Endothelial cell of umbilical vein (primary cell): ENCODE measurements around the gene TBC1D10A. TPM values are rescaled to one million over a fixed set of nuclear protein-coding genes. Genes with fewer than 3 reads are reported as not detected.

ENCODE experiments used
- BruUV-seq: library from RNA; stranded (reverse); fragments of 400-500 nt; replicated peaks from 2 replicates; lab custom pipeline; 2021; lab: Mats Ljungman, UMichigan
- CTCF ChIA-PET: fragments of 300-600, 350-600 bp; sonication (Branson Sonifier 250); formaldehyde crosslinking; loops from one replicate; lab custom pipeline; 2021; ENCODE audit warnings: antibody characterized with exemption, inconsistent platforms; lab: Charles Lee
- POLR2A ChIA-PET: fragments of 300-600, 350-600 bp; sonication (Branson Sonifier 250); formaldehyde crosslinking; loops from one replicate; lab custom pipeline; 2021; ENCODE audit warnings: antibody characterized with exemption, inconsistent platforms; lab: Charles Lee
- DNase-seq: peaks from one replicate; pipeline ENCODE4 v3.0.0-alpha.2; 2011; ENCODE audit warnings: low read depth, low spot score
- FAIRE-seq: peaks from 2 replicates; lab custom pipeline; 2011; peaks lifted over from hg19 to GRCh38; lab: Jason Lieb, UNC
- H2AFZ ChIP-seq: 2 replicates; pipeline ENCODE4 v1.6.0; 2012; ENCODE audit warnings: low read depth, low read length, control low read depth, inconsistent platforms
- H3K27ac ChIP-seq: 2 replicates; pipeline ENCODE4 v1.5.1; 2011; ENCODE audit warnings: low read depth, mild to moderate bottlenecking, control low read depth, low read length, moderate library complexity; ENCODE audit not compliant: insufficient read depth
- H3K27me3 ChIP-seq, 2 experiments: 2 replicates each; pipeline versions ENCODE4 v1.6.0 to v1.6.1; 2011; ENCODE audit warnings: low read length in 2 of 2, mixed read lengths in 1 of 2; ENCODE audit not compliant: control insufficient read depth in 2 of 2, insufficient read depth in 2 of 2
- H3K36me3 ChIP-seq, 2 experiments: 2 replicates in 1 of 2; 3 replicates in 1 of 2; pipeline ENCODE4 v1.5.1; 2011; ENCODE audit warnings: low read length in 2 of 2, mild to moderate bottlenecking in 1 of 2, moderate library complexity in 1 of 2; ENCODE audit not compliant: control insufficient read depth in 2 of 2, insufficient read depth in 2 of 2; ENCODE audit errors: extremely low read depth in 1 of 2
- H3K4me1 ChIP-seq: 3 replicates; pipeline ENCODE4 v1.5.1; 2011; ENCODE audit warnings: mild to moderate bottlenecking, low read length; ENCODE audit not compliant: control insufficient read depth, insufficient read depth; ENCODE audit errors: extremely low read depth
- H3K4me2 ChIP-seq: 2 replicates; pipeline ENCODE4 v1.6.1; 2011; ENCODE audit warnings: low read length, control low read depth, mixed read lengths; ENCODE audit not compliant: insufficient read depth
- H3K4me3 ChIP-seq, 3 experiments: fragments of 200-600 bp in 1 of 3; sonication (generic), shearing (Covaris generic) in 1 of 3; replicated peaks in 1 of 3; 2 replicates each; pipeline ENCODE4 v1.5.1; 2011 to 2016; ENCODE audit warnings: control low read depth in 3 of 3, low read length in 3 of 3, mild to moderate bottlenecking in 2 of 3, inconsistent platforms in 1 of 3, low read depth in 1 of 3, moderate library complexity in 1 of 3; ENCODE audit not compliant: insufficient read depth in 1 of 3
- H3K79me2 ChIP-seq: 2 replicates; pipeline ENCODE4 v1.6.0; 2012; ENCODE audit warnings: low read length, inconsistent platforms; ENCODE audit not compliant: control insufficient read depth, insufficient read depth
- H3K9ac ChIP-seq: replicated peaks from 2 replicates; pipeline ENCODE3; 2011; ENCODE audit warnings: low read length, control low read depth; ENCODE audit not compliant: insufficient read depth; ENCODE audit errors: extremely low read depth
- H3K9me1 ChIP-seq: replicated peaks from 3 replicates; pipeline ENCODE4 v1.6.0; 2011; ENCODE audit warnings: mild to moderate bottlenecking, low read length; ENCODE audit not compliant: control insufficient read depth, insufficient read depth; ENCODE audit errors: extremely low read depth
- H3K9me3 ChIP-seq: replicated peaks from 2 replicates; pipeline ENCODE4 v1.5.1; 2012; ENCODE audit warnings: low read length, inconsistent platforms; ENCODE audit not compliant: control insufficient read depth, insufficient read depth
- H4K20me1 ChIP-seq: replicated peaks from 2 replicates; pipeline ENCODE3; 2011; ENCODE audit warnings: mild to moderate bottlenecking, low read length; ENCODE audit not compliant: control insufficient read depth, insufficient read depth; ENCODE audit errors: extremely low read depth
- EZH2 ChIP-seq: IDR thresholded peaks from 2 replicates; pipeline ENCODE4 v1.6.1; 2012; ENCODE audit warnings: borderline replicate concordance, low read depth, mild to moderate bottlenecking, moderate library complexity, low read length, inconsistent platforms; ENCODE audit not compliant: severe bottlenecking
- FOS ChIP-seq: IDR thresholded peaks from 2 replicates; pipeline ENCODE4 v1.6.1; 2011; ENCODE audit warnings: mild to moderate bottlenecking, low read length, moderate library complexity, borderline replicate concordance; ENCODE audit not compliant: insufficient read depth
- GATA2 ChIP-seq: IDR thresholded peaks from 2 replicates; pipeline ENCODE4 v1.7.0; 2011; ENCODE audit warnings: low read depth, mild to moderate bottlenecking, moderate library complexity, mixed read lengths, low read length; ENCODE audit not compliant: insufficient read length, insufficient read depth
- JUN ChIP-seq: IDR thresholded peaks from 2 replicates; pipeline ENCODE4 v1.6.1; 2011; ENCODE audit warnings: borderline replicate concordance, low read depth; ENCODE audit not compliant: insufficient read length, insufficient read depth
- MYC ChIP-seq: IDR thresholded peaks from one replicate; pipeline ENCODE4 v1.6.1; 2011; ENCODE audit warnings: mild to moderate bottlenecking, low read depth, low read length
- POLR2A ChIP-seq: IDR thresholded peaks from 2 replicates; pipeline ENCODE4 v1.6.1; 2012; ENCODE audit warnings: low read depth, mild to moderate bottlenecking, control low read depth, low read length
- POLR2AphosphoS5 ChIP-seq: IDR thresholded peaks from 2 replicates; pipeline ENCODE4 v1.6.1; 2012; ENCODE audit warnings: low read depth, mild to moderate bottlenecking, control low read depth, low read length, moderate library complexity; ENCODE audit not compliant: insufficient read depth
- dilution Hi-C: fragments of 300-500 bp; cut with MboI; formaldehyde crosslinking; loops from one replicate; pipeline ENCODE4 v1.15.0; 2019; ENCODE audit warnings: low sequenced_read_pairs; ENCODE audit not compliant: extremely low pct_ligation_motif_present
- intact Hi-C: fragments of 100-400 bp; cut with micrococcal nuclease; formaldehyde crosslinking; loops from one replicate; pipeline ENCODE4 v1.10.0; 2022
- polyA plus RNA-seq, 4 experiments: library from polyadenylated mRNA; depleted of rRNA in 3 of 4; stranded (reverse) in 3 of 4; unstranded in 1 of 4; fragments of >200 nt; gene quantifications; 2 replicates each; pipeline versions ENCODE4 v1.2.1 to v1.2.3, GENCODE V29; 2011 to 2012; ENCODE audit warnings: missing spikeins in 1 of 4
- total RNA-seq: library from RNA; stranded (reverse); gene quantifications from 2 replicates; pipeline ENCODE4 v1.2.3, GENCODE V29; 2021
- TF ChIP-seq, protein P1 (sequence below), 2 donors: IDR thresholded peaks; 1 replicate in 1 of 2; 2 replicates in 1 of 2; pipeline ENCODE4 v1.5.1; 2011; ENCODE audit warnings: low read length in 2 of 2, mild to moderate bottlenecking in 2 of 2, moderate library complexity in 2 of 2, control low read depth in 1 of 2, inconsistent platforms in 1 of 2, low read depth in 1 of 2; ENCODE audit not compliant: insufficient read depth in 1 of 2; ENCODE audit errors: extremely low read depth in 1 of 2
- TF ChIP-seq, protein P2 (sequence below): IDR thresholded peaks from 2 replicates; pipeline ENCODE4 v1.6.1; 2011; ENCODE audit not compliant: insufficient read depth, insufficient read length

Gene TBC1D10A
- total and polyA plus RNA-seq, 2 donors (not counting 3 experiments of a cell fraction or from before 2014, with no cell fraction given): 10.0 to 11.9 TPM

- no TSS peak for BruUV-seq
- DNase-seq: no peak
These were observed 13.0 kb downstream of the TBC1D10A start for GRCh38 chr22:30313527-30314363.

More at GRCh38 chr22:30313527-30314363, 13.0 kb downstream of the TBC1D10A start:
- Histone ChIP-seq H3K4me1 (no peaks in the 10 kb centered on the region), H3K4me2 (no peak overlapping the region), H3K79me2 (no peaks in the 10 kb centered on the region), H3K27me3 (no peaks in the 10 kb centered on the region), H3K27ac (no peak overlapping the region), H3K9me3 (no peaks in the 10 kb centered on the region), H3K36me3 (no peaks in the 10 kb centered on the region), H4K20me1 (no peaks in the 10 kb centered on the region), H3K4me3 (no peak overlapping the region), H2AFZ (no peak overlapping the region), H3K9ac (no peak overlapping the region), H3K9me1 (no peaks in the 10 kb centered on the region)
- intact Hi-C loops: no loop called here
- no peak for FAIRE-seq
- ChIA-PET POLR2A (no interaction called here), CTCF (interaction anchor here (0.7 to 2.5 kb wide), 3 partner anchors 23 to 52 kb away, joined by 4 to 9 read pairs (median 4); no protein-coding TSS in a partner anchor)
- TF ChIP-seq, protein P1, sequence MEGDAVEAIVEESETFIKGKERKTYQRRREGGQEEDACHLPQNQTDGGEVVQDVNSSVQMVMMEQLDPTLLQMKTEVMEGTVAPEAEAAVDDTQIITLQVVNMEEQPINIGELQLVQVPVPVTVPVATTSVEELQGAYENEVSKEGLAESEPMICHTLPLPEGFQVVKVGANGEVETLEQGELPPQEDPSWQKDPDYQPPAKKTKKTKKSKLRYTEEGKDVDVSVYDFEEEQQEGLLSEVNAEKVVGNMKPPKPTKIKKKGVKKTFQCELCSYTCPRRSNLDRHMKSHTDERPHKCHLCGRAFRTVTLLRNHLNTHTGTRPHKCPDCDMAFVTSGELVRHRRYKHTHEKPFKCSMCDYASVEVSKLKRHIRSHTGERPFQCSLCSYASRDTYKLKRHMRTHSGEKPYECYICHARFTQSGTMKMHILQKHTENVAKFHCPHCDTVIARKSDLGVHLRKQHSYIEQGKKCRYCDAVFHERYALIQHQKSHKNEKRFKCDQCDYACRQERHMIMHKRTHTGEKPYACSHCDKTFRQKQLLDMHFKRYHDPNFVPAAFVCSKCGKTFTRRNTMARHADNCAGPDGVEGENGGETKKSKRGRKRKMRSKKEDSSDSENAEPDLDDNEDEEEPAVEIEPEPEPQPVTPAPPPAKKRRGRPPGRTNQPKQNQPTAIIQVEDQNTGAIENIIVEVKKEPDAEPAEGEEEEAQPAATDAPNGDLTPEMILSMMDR (IDR thresholded peaks at IDR 0.05; ENCODE audit: extremely low read depth in 1 of 2, insufficient read depth in 1 of 2, low read depth in 1 of 2, low read length in 2 of 2): no peak
- TF ChIP-seq POLR2A (no peak), FOS (no peak), POLR2AphosphoS5 (no peak), GATA2 (no peak), EZH2 (no peak), MYC (no peak), JUN (no peak)
- TF ChIP-seq, protein P2, sequence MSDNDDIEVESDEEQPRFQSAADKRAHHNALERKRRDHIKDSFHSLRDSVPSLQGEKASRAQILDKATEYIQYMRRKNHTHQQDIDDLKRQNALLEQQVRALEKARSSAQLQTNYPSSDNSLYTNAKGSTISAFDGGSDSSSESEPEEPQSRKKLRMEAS: no peak
- dilution Hi-C loops: no loop called here
